Endothelial cell (in vitro differentiated cells): ENCODE results near the gene UBE2I. TPM values are rescaled to one million over a fixed set of nuclear protein-coding genes. Genes with fewer than 3 reads are reported as not detected.
A peak's percentile ranks its signal among the peaks of the same experiment; 100 is the strongest.

Experiments
- DNase-seq: peaks from one replicate; pipeline ENCODE4 v3.0.0; 2021; ENCODE audit warnings: low spot score
- H3K27ac Mint-ChIP-seq: one replicate; pipeline ENCODE4 v1.8.0; 2021; ENCODE audit warnings: mixed read lengths, inconsistent platforms; ENCODE audit not compliant: unreplicated experiment
- H3K27me3 Mint-ChIP-seq: one replicate; pipeline ENCODE4 v1.8.0; 2021; ENCODE audit warnings: mild to moderate bottlenecking, moderate library complexity, mixed read lengths, inconsistent platforms; ENCODE audit not compliant: unreplicated experiment
- H3K36me3 Mint-ChIP-seq: one replicate; pipeline ENCODE4 v1.8.0; 2021; ENCODE audit warnings: mild to moderate bottlenecking, low read depth, mixed read lengths, inconsistent platforms; ENCODE audit not compliant: unreplicated experiment
- H3K4me1 Mint-ChIP-seq: one replicate; pipeline ENCODE4 v1.8.0; 2021; ENCODE audit warnings: mild to moderate bottlenecking, mixed read lengths, inconsistent platforms; ENCODE audit not compliant: unreplicated experiment
- H3K4me3 Mint-ChIP-seq: one replicate; pipeline ENCODE4 v1.8.0; 2021; ENCODE audit warnings: mild to moderate bottlenecking, mixed read lengths, inconsistent platforms; ENCODE audit not compliant: unreplicated experiment
- H3K9me3 Mint-ChIP-seq: one replicate; pipeline ENCODE4 v1.8.0; 2021; ENCODE audit warnings: mixed read lengths, inconsistent platforms; ENCODE audit not compliant: unreplicated experiment
- CTCF ChIP-seq: fragments of 200-600 bp; sonication (generic); IDR thresholded peaks from one replicate; pipeline ENCODE4 v1.5.0; 2021; ENCODE audit warnings: antibody characterized with exemption; ENCODE audit not compliant: unreplicated experiment
- total RNA-seq: library from RNA; stranded (reverse); fragmentation: NEBNext Ultra II Directional; extraction: Animal tissue kit (Norgen Biotek cat#: 25700); gene quantifications from one replicate; pipeline ENCODE4 v1.2.1, GENCODE V29; 2021; ENCODE audit not compliant: unreplicated experiment

UBE2I gene
- total RNA-seq, 1 donor from 2014 or later = 167 TPM

GRCh38 chr16:1262210-1262845 lies 47.1 kb upstream of the UBE2I start:
- Mint-ChIP-seq H3K4me3 (no peak overlapping the region), H3K27ac (peak overlapping the region; percentile 38), H3K36me3 (peaks cover 4% of the 10 kb centered on the region), H3K9me3 (no peaks in the 10 kb centered on the region), H3K27me3 (peaks cover 15% of the 10 kb centered on the region), H3K4me1 (no peaks in the 10 kb centered on the region)
- no peak for DNase-seq
- TF ChIP-seq CTCF = no peak

- Mint-ChIP-seq H3K4me3 (no peak overlapping the region), H3K27ac (no peak overlapping the region), H3K4me1 (no peaks in the 10 kb centered on the region), H3K9me3 (no peaks in the 10 kb centered on the region), H3K27me3 (peaks cover 15% of the 10 kb centered on the region), H3K36me3 (peaks cover 4% of the 10 kb centered on the region)
- DNase-seq = no peak
- no peak for TF ChIP-seq CTCF
Measured at GRCh38 chr16:1262846-1263221, 46.6 kb upstream of the UBE2I start.

- Mint-ChIP-seq H3K4me1 (no peaks in the 10 kb centered on the region), H3K4me3 (peak overlapping the region; percentile 1), H3K9me3 (no peaks in the 10 kb centered on the region), H3K27ac (peak overlapping the region; percentile 4), H3K27me3 (peaks cover 15% of the 10 kb centered on the region), H3K36me3 (peaks cover 4% of the 10 kb centered on the region)
- TF ChIP-seq CTCF = no peak
- no peak for DNase-seq
Measured at GRCh38 chr16:1263591-1264344, 45.7 kb upstream of the UBE2I start.

GRCh38 chr16:1264345-1265089 lies 44.9 kb upstream of the UBE2I start:
- no peak for TF ChIP-seq CTCF
- Mint-ChIP-seq H3K4me3 (peak overlapping the region; percentile 1), H3K4me1 (no peaks in the 10 kb centered on the region)

More at GRCh38 chr16:1264345-1265089, 44.9 kb upstream of the UBE2I start:
- no peak for DNase-seq
- Mint-ChIP-seq H3K27ac (peak overlapping the region; percentile 4), H3K9me3 (no peaks in the 10 kb centered on the region), H3K27me3 (peaks cover 13% of the 10 kb centered on the region), H3K36me3 (peaks cover 4% of the 10 kb centered on the region)
